Right cardiac atrium (tissue), 5 donors: ENCODE measurements around the gene TNFRSF1B. TPM values are rescaled to one million over a fixed set of nuclear protein-coding genes. Genes with fewer than 3 reads are reported as not detected.

ENCODE experiments used
- ATAC-seq, 2 donors: fragments of 200-7000 bp; cut with Tn5 transposase; one replicate each; pipeline versions ENCODE4 v1.8.0 to v1.9.1; 2020; ENCODE audit warnings: moderate library complexity in 2 of 2, mild to moderate bottlenecking in 1 of 2
- DNase-seq, 3 donors: peaks; one replicate each; pipeline ENCODE4 v3.0.0-alpha.2; 2020
- H3K27ac ChIP-seq: one replicate; pipeline ENCODE4 v1.5.1; 2013; ENCODE audit warnings: mild to moderate bottlenecking, low read length, control low read depth, moderate library complexity
- H3K27me3 ChIP-seq: one replicate; pipeline ENCODE4 v1.6.1; 2013; ENCODE audit not compliant: control insufficient read depth, insufficient read depth
- H3K4me1 ChIP-seq: one replicate; pipeline ENCODE4 v1.6.1; 2013; ENCODE audit warnings: low read length; ENCODE audit not compliant: control insufficient read depth, insufficient read depth
- H3K4me3 ChIP-seq: one replicate; pipeline ENCODE4 v1.5.1; 2013; ENCODE audit warnings: low read length, control low read depth
- H3K9me3 ChIP-seq: one replicate; pipeline ENCODE4 v1.6.1; 2013; ENCODE audit warnings: low read length; ENCODE audit not compliant: control insufficient read depth
- WGBS: extraction: QIAGEN DNeasy Blood & Tissue Kit; methylation state at CpG from one replicate; pipeline ENCODE4 v1.1.7; 2013; 5-methylcytosine and 5-hydroxymethylcytosine counted together
- intact Hi-C, 4 donors: fragments of 100-400 bp; cut with DNase I; formaldehyde crosslinking; loops; one replicate each; pipeline versions ENCODE4 v1.11.0 to v1.14.0; 2022 to 2023
- polyA plus RNA-seq: library from polyadenylated mRNA; stranded (reverse); fragments of 200-250 nt; gene quantifications from one replicate; pipeline ENCODE4 v1.2.3, GENCODE V29; 2013
- total RNA-seq, 4 donors: library from RNA; stranded (reverse); fragmentation: NEBNext Ultra II Directional; extraction: Animal tissue kit (Norgen Biotek cat#: 25700); gene quantifications; one replicate each; pipeline ENCODE4 v1.2.1, GENCODE V29; 2021
- donor health status: healthy with polysubstance abuse.
- donor health status: DM: no; HTN: yes; CAD: no.
- donor health status: DM: no; HTN: no; CAD: no.
- donor health status: DM: no; HTN: yes; CAD: no; lungs with severe emphysema.
- donor health status: DM: yes; HTN: yes; CAD: no.

Gene TNFRSF1B
- total and polyA plus RNA-seq, 5 donors = 11.6 to 25.4 (median 18.5) TPM

GRCh38 chr1:12130466-12131130 is 36.2 kb upstream of the TNFRSF1B start:
- no peaks in the 10 kb centered on the region for H3K27me3 ChIP-seq
- peak in 2 of 3 donors; percentile 53 to 71 for DNase-seq
- no peaks in the 10 kb centered on the region for H3K9me3 ChIP-seq
- peak in 1 of 2 donors; percentile 17 for ATAC-seq
- peaks cover 13% of the 10 kb centered on the region for H3K4me1 ChIP-seq
- H3K4me3 ChIP-seq = no peak overlapping the region
- H3K27ac ChIP-seq = peak overlapping the region; percentile 34
- 70% methylated on average over 13 of the region's 13 CpGs for WGBS
- intact Hi-C loops = no loop called here

- H3K4me3 ChIP-seq = no peak overlapping the region
- peak; percentile 18 to 34 for ATAC-seq
- no peaks in the 10 kb centered on the region for H3K9me3 ChIP-seq
- H3K27me3 ChIP-seq = no peaks in the 10 kb centered on the region
- H3K27ac ChIP-seq = peak overlapping the region; percentile 48
- peak; percentile 65 to 86 (median 81) for DNase-seq
- WGBS = 78% methylated on average over 8 of the region's 8 CpGs
- peaks cover 10% of the 10 kb centered on the region for H3K4me1 ChIP-seq
- intact Hi-C loops = no loop called here
These were observed 34.7 kb upstream of the TNFRSF1B start for GRCh38 chr1:12132078-12132477.

- H3K4me1 ChIP-seq = peaks cover 10% of the 10 kb centered on the region
- H3K4me3 ChIP-seq = no peak overlapping the region
- intact Hi-C loops = no loop called here
- H3K27ac ChIP-seq = no peak overlapping the region
- WGBS = 97% methylated on average over 10 of the region's 10 CpGs
- no peaks in the 10 kb centered on the region for H3K27me3 ChIP-seq
- no peaks in the 10 kb centered on the region for H3K9me3 ChIP-seq
- peak in 2 of 3 donors; percentile 45 to 60 for DNase-seq
- no peak for ATAC-seq
These were observed 32.1 kb upstream of the TNFRSF1B start for GRCh38 chr1:12134716-12135115.

GRCh38 chr1:12135612-12136011 is 31.2 kb upstream of the TNFRSF1B start:
- Histone ChIP-seq H3K9me3 (no peaks in the 10 kb centered on the region), H3K4me1 (peaks cover 6% of the 10 kb centered on the region), H3K27me3 (no peaks in the 10 kb centered on the region), H3K4me3 (no peak overlapping the region), H3K27ac (no peak overlapping the region)
- WGBS = 34% methylated on average over 6 of the region's 6 CpGs
- peak; percentile 87 to 94 (median 92) for DNase-seq
- ATAC-seq = peak; percentile 87 to 90
- intact Hi-C loops = no loop called here

GRCh38 chr1:12136916-12137610 is 29.7 kb upstream of the TNFRSF1B start:
- Histone ChIP-seq H3K4me1 (peaks cover 5% of the 10 kb centered on the region), H3K9me3 (no peaks in the 10 kb centered on the region), H3K27me3 (no peaks in the 10 kb centered on the region), H3K27ac (no peak overlapping the region), H3K4me3 (no peak overlapping the region)
- DNase-seq (no peak), ATAC-seq (no peak)
- WGBS = 75% methylated on average over 8 of the region's 8 CpGs
- intact Hi-C loops = no loop called here

GRCh38 chr1:12138196-12139168 is 28.3 kb upstream of the TNFRSF1B start:
- Histone ChIP-seq H3K27ac (no peak overlapping the region), H3K4me3 (no peak overlapping the region), H3K4me1 (no peaks in the 10 kb centered on the region), H3K27me3 (no peaks in the 10 kb centered on the region), H3K9me3 (no peaks in the 10 kb centered on the region)
- peak in 2 of 3 donors; percentile 21 to 32 for DNase-seq
- ATAC-seq = no peak
- WGBS = 86% methylated on average over 31 of the region's 31 CpGs
- intact Hi-C loops = no loop called here

- Histone ChIP-seq H3K9me3 (no peaks in the 10 kb centered on the region), H3K27ac (no peak overlapping the region), H3K4me1 (no peaks in the 10 kb centered on the region), H3K4me3 (no peak overlapping the region), H3K27me3 (no peaks in the 10 kb centered on the region)
- peak in 2 of 3 donors; percentile 39 to 54 for DNase-seq
- intact Hi-C loops = no loop called here
- no peak for ATAC-seq
- 89% methylated on average over 4 of the region's 4 CpGs for WGBS
These were observed 26.8 kb upstream of the TNFRSF1B start for GRCh38 chr1:12140016-12140415.

GRCh38 chr1:12140515-12141162 is 26.2 kb upstream of the TNFRSF1B start:
- Histone ChIP-seq H3K27ac (no peak overlapping the region), H3K4me1 (no peaks in the 10 kb centered on the region), H3K27me3 (no peaks in the 10 kb centered on the region), H3K9me3 (no peaks in the 10 kb centered on the region), H3K4me3 (no peak overlapping the region)
- ATAC-seq = no peak
- 77% methylated on average over 12 of the region's 12 CpGs for WGBS
- intact Hi-C loops = no loop called here
- peak in 2 of 3 donors; percentile 30 to 52 for DNase-seq

- Histone ChIP-seq H3K4me3 (no peak overlapping the region), H3K4me1 (no peaks in the 10 kb centered on the region), H3K9me3 (no peaks in the 10 kb centered on the region), H3K27me3 (no peaks in the 10 kb centered on the region), H3K27ac (no peak overlapping the region)
- DNase-seq (peak in 2 of 3 donors; percentile 62 to 66), ATAC-seq (no peak)
- 77% methylated on average over 21 of the region's 21 CpGs for WGBS
- intact Hi-C loops = no loop called here
These were observed 25.5 kb upstream of the TNFRSF1B start for GRCh38 chr1:12141163-12141850.
